HFF-Myc (cell line): ENCODE data around the gene MRC1.
"Not testable (repeated sequence)": the region's sequence is repeated elsewhere in the genome, so short reads cannot be mapped to it uniquely, and the experiment has no call there.

Source experiments
- DNase-seq: peaks from one replicate; pipeline ENCODE4 v3.0.0-alpha.2; 2011; ENCODE audit warnings: low read depth; ENCODE audit errors: extremely low read depth
- H3K4me3 ChIP-seq: replicated peaks from 2 replicates; pipeline ENCODE4 v1.5.1; 2011; ENCODE audit warnings: low read depth, mild to moderate bottlenecking, control low read depth, low read length
- CTCF ChIP-seq: IDR thresholded peaks from 2 replicates; pipeline ENCODE4 v1.5.1; 2012; ENCODE audit warnings: mild to moderate bottlenecking, low read depth, low read length, control low read depth; ENCODE audit errors: missing control alignments

MRC1 gene

GRCh38 chr10:17914169-17915045, 105.3 kb downstream of the MRC1 start:
- H3K4me3 ChIP-seq = no peak overlapping the region
- no peak for DNase-seq
- TF ChIP-seq CTCF = no peak

- H3K4me3 ChIP-seq = no peak overlapping the region
- TF ChIP-seq CTCF = no peak
- no peak for DNase-seq
Observed at GRCh38 chr10:17915181-17915580, 106.0 kb downstream of the MRC1 start.

- H3K4me3 ChIP-seq = no peak overlapping the region
- no peak for TF ChIP-seq CTCF
- no peak for DNase-seq
Observed at GRCh38 chr10:17918187-17918903, 109.2 kb downstream of the MRC1 start.

GRCh38 chr10:17921378-17921777, 112.2 kb downstream of the MRC1 start:
- DNase-seq = no peak
- TF ChIP-seq CTCF = no peak
- no peak overlapping the region for H3K4me3 ChIP-seq

- TF ChIP-seq CTCF = no peak
- DNase-seq = peak; percentile 24
- no peak overlapping the region for H3K4me3 ChIP-seq
Observed at GRCh38 chr10:17923728-17924127, 114.6 kb downstream of the MRC1 start.

GRCh38 chr10:17943033-17943745, 134.0 kb downstream of the MRC1 start:
- DNase-seq = no peak
- H3K4me3 ChIP-seq = no peak overlapping the region
- TF ChIP-seq CTCF = no peak

GRCh38 chr10:17950269-17950668, 141.1 kb downstream of the MRC1 start:
- not testable (repeated sequence) for H3K4me3 ChIP-seq, DNase-seq
